Dendritic cell treated with granulocyte-macrophage colony-stimulating factor and Interleukin-4, amounts not matched to agents 40 ng/mL and 50 ng/mL, for 4 days (primary cell): ENCODE results near the gene ORC5.
"Not testable (repeated sequence)": the region's sequence is repeated elsewhere in the genome, so short reads cannot be mapped to it uniquely, and the experiment has no call there.

ENCODE experiments used
- H3K27ac Mint-ChIP-seq: one replicate; pipeline ENCODE4 v1.8.0; 2022; ENCODE audit warnings: mild to moderate bottlenecking, mixed read lengths
- H3K27me3 Mint-ChIP-seq: one replicate; pipeline ENCODE4 v1.8.0; 2022; ENCODE audit warnings: mild to moderate bottlenecking, mixed read lengths
- H3K36me3 Mint-ChIP-seq: one replicate; pipeline ENCODE4 v1.8.0; 2022; ENCODE audit warnings: low read depth, mixed read lengths
- H3K4me1 Mint-ChIP-seq: one replicate; pipeline ENCODE4 v1.8.0; 2022; ENCODE audit warnings: low read depth, mixed read lengths
- H3K4me3 Mint-ChIP-seq: one replicate; pipeline ENCODE4 v1.8.0; 2022; ENCODE audit warnings: mild to moderate bottlenecking, moderate library complexity, mixed read lengths
- H3K9me3 Mint-ChIP-seq: one replicate; pipeline ENCODE4 v1.8.0; 2022; ENCODE audit warnings: mixed read lengths
- intact Hi-C: fragments of 100-400 bp; cut with micrococcal nuclease; formaldehyde crosslinking; loops from one replicate; pipeline ENCODE4 v1.15.0; 2022

Gene ORC5

GRCh38 chr7:104225451-104225850 lies 17.6 kb upstream of the ORC5 start:
- Mint-ChIP-seq H3K4me3 (no peak overlapping the region), H3K36me3 (no peaks in the 10 kb centered on the region), H3K4me1 (no peaks in the 10 kb centered on the region), H3K9me3 (peaks cover 1% of the 10 kb centered on the region), H3K27me3 (peaks cover 9% of the 10 kb centered on the region), H3K27ac (no peak overlapping the region)
- intact Hi-C loops = no loop called here

GRCh38 chr7:104217620-104218019 lies 9.8 kb upstream of the ORC5 start:
- Mint-ChIP-seq H3K36me3 (no peaks in the 10 kb centered on the region), H3K9me3 (peaks cover 9% of the 10 kb centered on the region), H3K27me3 (peaks cover 19% of the 10 kb centered on the region), H3K27ac (no peak overlapping the region), H3K4me1 (no peaks in the 10 kb centered on the region), H3K4me3 (no peak overlapping the region)
- intact Hi-C loops = no loop called here

- no peak overlapping the region for H3K27ac Mint-ChIP-seq
Observed at GRCh38 chr7:104209063-104209462, 1.2 kb upstream of the ORC5 start.

DNA sequence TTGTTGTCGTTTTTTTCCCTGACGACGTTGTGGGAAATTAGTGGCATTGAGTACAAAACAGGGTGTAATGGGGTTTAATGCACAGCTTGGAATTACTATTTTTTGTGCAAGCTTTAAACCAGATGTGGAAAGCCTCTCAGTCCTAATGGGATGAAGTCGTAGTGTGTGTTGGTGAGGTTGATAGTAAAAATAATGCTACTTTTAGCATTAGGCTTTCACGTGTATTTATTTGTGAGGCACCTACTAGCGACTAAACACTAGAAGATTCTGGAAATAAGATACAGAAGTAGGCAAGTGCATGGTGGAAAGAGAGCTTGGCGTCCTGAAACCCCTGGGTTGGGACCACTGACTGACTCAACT lies 588 bp upstream of the ORC5 start:
- Mint-ChIP-seq H3K36me3 (peaks cover 18% of the 10 kb centered on the region), H3K9me3 (peaks cover 9% of the 10 kb centered on the region)
- intact Hi-C loops = no loop called here

More at GRCh38 chr7:104209063-104209462, 1.2 kb upstream of the ORC5 start:
- Mint-ChIP-seq H3K36me3 (peaks cover 12% of the 10 kb centered on the region), H3K9me3 (peaks cover 9% of the 10 kb centered on the region), H3K4me3 (no peak overlapping the region), H3K4me1 (peaks cover 17% of the 10 kb centered on the region), H3K27me3 (peaks cover 28% of the 10 kb centered on the region)
- intact Hi-C loops = no loop called here

DNA sequence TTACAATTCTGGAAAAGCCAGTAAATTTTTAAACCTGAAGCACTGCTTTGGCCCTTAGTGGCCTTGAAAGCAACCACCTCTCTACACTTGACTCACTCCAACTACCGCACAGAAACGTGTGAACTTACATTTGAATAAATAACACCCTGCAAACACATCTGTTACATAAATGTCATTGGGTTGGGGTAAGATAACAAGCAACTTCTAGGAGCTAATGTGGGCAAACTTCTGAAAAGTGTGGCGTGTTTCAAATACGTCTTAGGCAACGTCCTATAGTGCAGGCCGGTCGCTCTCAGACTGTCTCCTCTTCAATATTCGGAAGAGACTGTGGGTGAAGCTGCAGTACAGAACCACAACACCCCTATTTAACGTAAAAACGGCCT lies 474 bp downstream of the ORC5 start:
- peak overlapping the region; percentile 81 for H3K4me3 Mint-ChIP-seq
- intact Hi-C loops = no loop called here
- peak overlapping the region; percentile 86 for H3K27ac Mint-ChIP-seq
- peaks cover 9% of the 10 kb centered on the region for H3K9me3 Mint-ChIP-seq
- peaks cover 21% of the 10 kb centered on the region for H3K27me3 Mint-ChIP-seq
- peaks cover 29% of the 10 kb centered on the region for H3K36me3 Mint-ChIP-seq
- H3K4me1 Mint-ChIP-seq = peaks cover 17% of the 10 kb centered on the region

More for the DNA sequence above, 588 bp upstream of the ORC5 start:
- H3K4me3 Mint-ChIP-seq = peak overlapping the region; percentile 81
- peaks cover 17% of the 10 kb centered on the region for H3K4me1 Mint-ChIP-seq
- H3K27me3 Mint-ChIP-seq = peaks cover 26% of the 10 kb centered on the region
- H3K27ac Mint-ChIP-seq = peak overlapping the region; percentile 86

- peak overlapping the region; percentile 81 for H3K4me3 Mint-ChIP-seq
- peaks cover 18% of the 10 kb centered on the region for H3K27me3 Mint-ChIP-seq
- H3K27ac Mint-ChIP-seq = peak overlapping the region; percentile 86
- H3K9me3 Mint-ChIP-seq = peaks cover 9% of the 10 kb centered on the region
- H3K4me1 Mint-ChIP-seq = peaks cover 17% of the 10 kb centered on the region
- peaks cover 34% of the 10 kb centered on the region for H3K36me3 Mint-ChIP-seq
- intact Hi-C loops = no loop called here
Observed at GRCh38 chr7:104206841-104207240, 972 bp downstream of the ORC5 start.

- Mint-ChIP-seq H3K27me3 (no peaks in the 10 kb centered on the region), H3K27ac (no peak overlapping the region), H3K9me3 (peaks cover 11% of the 10 kb centered on the region), H3K4me1 (no peaks in the 10 kb centered on the region), H3K4me3 (no peak overlapping the region), H3K36me3 (peaks cover 91% of the 10 kb centered on the region)
- intact Hi-C loops = no loop called here
Observed at GRCh38 chr7:104198673-104199278, 9.0 kb downstream of the ORC5 start.

- Mint-ChIP-seq H3K27ac (no peak overlapping the region), H3K9me3 (peaks cover 11% of the 10 kb centered on the region), H3K36me3 (peaks cover 91% of the 10 kb centered on the region), H3K4me3 (no peak overlapping the region), H3K4me1 (no peaks in the 10 kb centered on the region), H3K27me3 (no peaks in the 10 kb centered on the region)
- intact Hi-C loops = no loop called here
Observed at GRCh38 chr7:104196161-104196560, 11.7 kb downstream of the ORC5 start.

- no peaks in the 10 kb centered on the region for H3K27me3 Mint-ChIP-seq
- H3K27ac Mint-ChIP-seq = no peak overlapping the region
- H3K4me3 Mint-ChIP-seq = no peak overlapping the region
- H3K36me3 Mint-ChIP-seq = peaks cover 90% of the 10 kb centered on the region
- no peaks in the 10 kb centered on the region for H3K4me1 Mint-ChIP-seq
- intact Hi-C loops = no loop called here
- H3K9me3 Mint-ChIP-seq = peaks cover 13% of the 10 kb centered on the region
Observed at GRCh38 chr7:104192434-104192833, 15.4 kb downstream of the ORC5 start.

DNA sequence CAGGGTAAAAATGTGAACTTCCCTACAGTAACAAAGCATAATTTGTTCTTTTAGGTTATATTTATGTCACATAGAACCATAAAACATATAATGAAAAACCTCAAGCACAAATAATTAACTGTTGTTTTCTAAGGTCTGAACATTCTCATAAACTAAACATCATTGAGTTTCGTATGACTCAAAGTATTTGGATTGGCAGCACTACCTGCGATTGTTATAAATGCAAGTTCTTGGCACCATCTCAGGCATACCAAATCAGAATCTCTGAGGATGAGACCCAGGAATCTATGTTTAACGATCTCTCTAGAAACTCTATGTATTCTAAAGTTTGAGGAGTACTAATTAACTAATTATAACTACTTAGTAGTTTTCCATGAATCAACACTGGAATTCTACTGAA lies 22.5 kb downstream of the ORC5 start:
- H3K4me3 Mint-ChIP-seq = no peak overlapping the region
- no peak overlapping the region for H3K27ac Mint-ChIP-seq
- peaks cover 83% of the 10 kb centered on the region for H3K36me3 Mint-ChIP-seq
- peaks cover 23% of the 10 kb centered on the region for H3K9me3 Mint-ChIP-seq
- no peaks in the 10 kb centered on the region for H3K4me1 Mint-ChIP-seq
- intact Hi-C loops = no loop called here
- no peaks in the 10 kb centered on the region for H3K27me3 Mint-ChIP-seq

DNA sequence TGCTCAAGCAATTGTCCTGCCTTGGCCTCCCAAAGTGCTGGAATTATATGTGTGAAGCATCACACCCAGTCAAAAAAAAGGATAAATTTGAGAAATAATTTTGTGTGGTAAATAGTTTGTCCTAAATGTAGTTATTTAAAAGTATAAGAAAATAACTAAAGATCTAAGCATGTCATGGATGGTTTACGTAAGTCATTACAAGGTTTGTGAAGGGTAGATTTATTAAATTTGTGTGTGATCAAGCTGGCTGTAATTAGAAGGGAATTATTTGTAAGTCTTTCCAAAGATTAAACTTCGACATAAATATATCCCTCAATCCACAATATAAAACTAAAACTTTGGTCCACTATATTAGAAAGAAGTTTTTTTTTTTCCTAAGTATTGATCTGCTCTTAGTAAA lies 28.6 kb downstream of the ORC5 start:
- Mint-ChIP-seq H3K27ac (no peak overlapping the region), H3K4me1 (no peaks in the 10 kb centered on the region), H3K27me3 (no peaks in the 10 kb centered on the region), H3K36me3 (peaks cover 63% of the 10 kb centered on the region), H3K9me3 (peaks cover 26% of the 10 kb centered on the region), H3K4me3 (no peak overlapping the region)
- intact Hi-C loops = no loop called here

GRCh38 chr7:104177565-104178083 lies 30.2 kb downstream of the ORC5 start:
- intact Hi-C loops, H3K27me3 Mint-ChIP-seq, H3K4me3 Mint-ChIP-seq, H3K4me1 Mint-ChIP-seq, H3K27ac Mint-ChIP-seq: not testable (repeated sequence)
- peaks cover 16% of the 10 kb centered on the region for H3K9me3 Mint-ChIP-seq
- peaks cover 49% of the 10 kb centered on the region for H3K36me3 Mint-ChIP-seq

DNA sequence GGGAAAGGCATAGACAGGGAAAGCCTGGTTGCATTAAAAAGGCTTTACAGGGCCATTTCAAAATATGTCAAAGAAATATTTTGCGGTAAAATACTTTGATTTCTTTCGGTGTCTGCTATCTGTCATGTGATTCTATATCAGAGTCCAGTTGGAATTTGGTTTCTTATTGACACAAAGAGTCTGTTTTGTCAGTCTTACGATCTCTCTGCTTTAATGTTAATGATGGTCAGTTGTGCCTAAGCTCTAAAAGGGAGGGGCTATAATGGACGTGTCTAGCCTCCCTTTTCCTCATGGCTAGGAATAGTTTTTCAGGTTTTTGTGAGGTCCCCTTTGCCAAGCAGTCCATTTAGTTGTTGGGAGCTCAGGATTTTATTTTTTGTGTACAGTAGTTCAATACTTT lies 31.5 kb downstream of the ORC5 start:
- Mint-ChIP-seq H3K4me1 (no peaks in the 10 kb centered on the region), H3K9me3 (peaks cover 16% of the 10 kb centered on the region), H3K27me3 (no peaks in the 10 kb centered on the region), H3K4me3 (no peak overlapping the region), H3K36me3 (peaks cover 44% of the 10 kb centered on the region), H3K27ac (no peak overlapping the region)
- intact Hi-C loops = no loop called here

DNA sequence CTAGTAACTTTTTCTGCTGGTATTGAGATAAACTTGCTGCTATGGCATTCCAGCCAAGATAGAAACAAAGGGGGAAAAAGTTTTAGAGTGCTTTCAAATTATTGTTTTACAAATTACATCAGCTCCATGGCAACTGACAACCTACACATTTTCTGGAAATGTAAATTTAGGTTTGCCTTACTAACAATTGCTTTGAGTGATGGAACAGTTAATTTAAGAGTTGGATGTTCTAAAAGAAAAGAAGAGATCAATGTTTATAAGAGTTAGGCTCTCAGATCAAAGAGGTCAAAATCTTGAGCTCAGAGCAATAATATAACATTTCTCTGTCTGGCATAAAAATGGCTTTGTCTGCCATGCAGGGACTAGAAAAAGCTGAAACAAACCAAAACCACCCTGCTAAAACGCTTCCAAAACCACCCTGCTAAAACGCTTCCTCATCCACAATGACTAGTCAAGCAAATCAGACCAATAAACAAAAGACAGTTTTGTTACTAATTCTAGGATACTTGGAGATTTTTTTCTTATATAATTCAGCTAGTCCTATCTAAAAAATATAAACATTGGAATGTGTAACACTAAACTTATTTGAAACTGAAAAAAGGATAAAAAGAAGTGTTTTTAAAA lies 32.3 kb downstream of the ORC5 start:
- H3K9me3 Mint-ChIP-seq = peaks cover 16% of the 10 kb centered on the region
- no peak overlapping the region for H3K4me3 Mint-ChIP-seq
- intact Hi-C loops = no loop called here
- no peak overlapping the region for H3K27ac Mint-ChIP-seq
- H3K36me3 Mint-ChIP-seq = peaks cover 47% of the 10 kb centered on the region
- no peaks in the 10 kb centered on the region for H3K27me3 Mint-ChIP-seq
- no peaks in the 10 kb centered on the region for H3K4me1 Mint-ChIP-seq

- Mint-ChIP-seq H3K9me3 (peaks cover 12% of the 10 kb centered on the region), H3K4me3 (no peak overlapping the region), H3K27me3 (no peaks in the 10 kb centered on the region), H3K4me1 (no peaks in the 10 kb centered on the region), H3K27ac (no peak overlapping the region), H3K36me3 (peaks cover 47% of the 10 kb centered on the region)
- intact Hi-C loops = no loop called here
Observed at GRCh38 chr7:104174798-104175197, 33.0 kb downstream of the ORC5 start.
